ENCODE results near the gene SEMA5A. TPM values are rescaled to one million over a fixed set of nuclear protein-coding genes. Genes with fewer than 3 reads are reported as not detected.

SEMA5A gene, protein sequence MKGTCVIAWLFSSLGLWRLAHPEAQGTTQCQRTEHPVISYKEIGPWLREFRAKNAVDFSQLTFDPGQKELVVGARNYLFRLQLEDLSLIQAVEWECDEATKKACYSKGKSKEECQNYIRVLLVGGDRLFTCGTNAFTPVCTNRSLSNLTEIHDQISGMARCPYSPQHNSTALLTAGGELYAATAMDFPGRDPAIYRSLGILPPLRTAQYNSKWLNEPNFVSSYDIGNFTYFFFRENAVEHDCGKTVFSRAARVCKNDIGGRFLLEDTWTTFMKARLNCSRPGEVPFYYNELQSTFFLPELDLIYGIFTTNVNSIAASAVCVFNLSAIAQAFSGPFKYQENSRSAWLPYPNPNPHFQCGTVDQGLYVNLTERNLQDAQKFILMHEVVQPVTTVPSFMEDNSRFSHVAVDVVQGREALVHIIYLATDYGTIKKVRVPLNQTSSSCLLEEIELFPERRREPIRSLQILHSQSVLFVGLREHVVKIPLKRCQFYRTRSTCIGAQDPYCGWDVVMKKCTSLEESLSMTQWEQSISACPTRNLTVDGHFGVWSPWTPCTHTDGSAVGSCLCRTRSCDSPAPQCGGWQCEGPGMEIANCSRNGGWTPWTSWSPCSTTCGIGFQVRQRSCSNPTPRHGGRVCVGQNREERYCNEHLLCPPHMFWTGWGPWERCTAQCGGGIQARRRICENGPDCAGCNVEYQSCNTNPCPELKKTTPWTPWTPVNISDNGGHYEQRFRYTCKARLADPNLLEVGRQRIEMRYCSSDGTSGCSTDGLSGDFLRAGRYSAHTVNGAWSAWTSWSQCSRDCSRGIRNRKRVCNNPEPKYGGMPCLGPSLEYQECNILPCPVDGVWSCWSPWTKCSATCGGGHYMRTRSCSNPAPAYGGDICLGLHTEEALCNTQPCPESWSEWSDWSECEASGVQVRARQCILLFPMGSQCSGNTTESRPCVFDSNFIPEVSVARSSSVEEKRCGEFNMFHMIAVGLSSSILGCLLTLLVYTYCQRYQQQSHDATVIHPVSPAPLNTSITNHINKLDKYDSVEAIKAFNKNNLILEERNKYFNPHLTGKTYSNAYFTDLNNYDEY
- total RNA-seq = 2.5 TPM
- 1.2 TPM for polyA plus RNA-seq
- long read RNA-seq, donor 1 = 0 reads
- long read RNA-seq, donor 2 = 0 reads
- long read RNA-seq, donor 3 = 0 reads
- long read RNA-seq, donor 4 = 0 reads
- long read RNA-seq, donor 5 = 0 reads
- long read RNA-seq, donor 6 = 0 reads
- long read RNA-seq, donor 7 = 0 reads
- long read RNA-seq, donor 8 = 0 reads
- long read RNA-seq, donor 9 = 0 reads
- long read RNA-seq, donor 10 = 0 reads

DNA sequence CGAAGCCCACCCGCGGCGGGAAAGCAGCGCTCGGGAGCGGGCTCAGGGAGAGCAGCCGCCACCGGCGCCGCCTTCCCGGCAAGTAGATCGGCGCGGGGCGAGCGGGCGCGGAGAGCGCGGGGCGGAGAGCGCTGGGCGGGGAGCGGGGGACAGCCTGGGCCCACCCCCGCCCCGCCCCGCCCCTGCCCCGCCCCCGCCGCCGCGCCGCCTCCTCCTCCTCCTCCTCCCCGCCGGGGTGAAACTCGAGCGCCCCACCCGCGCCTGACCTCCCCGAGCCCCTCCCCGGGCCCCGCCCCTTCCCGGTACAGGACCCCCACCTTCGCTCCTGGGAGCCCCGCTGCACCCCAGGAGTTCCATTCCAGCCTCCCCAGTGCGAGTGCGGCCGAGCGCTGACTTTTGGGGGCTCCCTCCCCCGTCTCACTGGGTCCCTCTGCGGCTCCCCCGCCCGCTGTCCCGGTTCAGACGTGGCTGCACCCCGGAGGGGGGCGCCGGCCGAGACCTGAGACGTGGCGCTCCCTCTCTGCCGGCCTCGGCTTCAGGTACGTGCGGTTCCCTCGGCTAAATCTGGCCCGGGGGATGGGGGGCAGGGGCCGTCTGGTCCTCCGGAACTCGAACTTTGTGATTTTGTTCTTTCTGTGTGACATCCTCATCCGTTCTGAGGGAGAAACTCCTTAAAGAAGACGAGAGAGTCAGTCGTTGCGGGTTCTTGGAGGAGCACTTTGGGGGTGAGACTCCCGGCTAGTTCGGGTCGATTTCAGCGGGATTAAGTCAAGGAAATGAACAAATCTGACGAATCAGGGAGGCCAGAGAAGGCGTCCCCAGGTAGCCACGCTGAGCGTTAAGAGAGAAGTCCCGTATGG, at the start of gene SEMA5A:
SEMA5A (minus strand) TSS at position 84 of the 860 bp plus-strand sequence. CDS start 166,129 bp downstream, outside the sequence.
- Histone ChIP-seq H3K9me3 (ENCODE audit: control insufficient read depth in 2 of 2, insufficient read depth in 1 of 2, low read length in 1 of 2) (peaks cover 0 to 1% of the 10 kb centered on the region in 2 donors), H3K27me3 (ENCODE audit: control insufficient read depth in 2 of 2, insufficient read depth in 1 of 2, low read length in 1 of 2) (peaks cover 30 to 38% of the 10 kb centered on the region in 2 donors), H3K4me1 (ENCODE audit: control insufficient read depth in 2 of 2, insufficient read depth in 2 of 2, low read length in 2 of 2) (peaks cover 0 to 5% of the 10 kb centered on the region in 2 donors), H3K36me3 (ENCODE audit: control insufficient read depth in 2 of 2, insufficient read depth in 2 of 2, low read length in 1 of 2) (no peaks in the 10 kb centered on the region), H3K27ac (ENCODE audit: low read depth in 1 of 2, low read length in 1 of 2) (peak within 1 kb of the TSS; percentile 15 to 62), H3K4me3 (ENCODE audit: low read length in 2 of 2) (peak within 1 kb of the TSS; percentile 37 to 44)
- 5% methylated on average over 80 of the region's 84 CpGs for WGBS
- DNase-seq (ENCODE audit: low read depth in 6 of 9, low spot score in 9 of 9) = peak in 2 of 9 donors; percentile 6 to 15

- H3K27ac ChIP-seq (ENCODE audit: low read depth in 1 of 2, low read length in 1 of 2) = no peak overlapping the region
Measured at GRCh38 chr5:9594913-9595312, 49.0 kb upstream of the SEMA5A start.

DNA sequence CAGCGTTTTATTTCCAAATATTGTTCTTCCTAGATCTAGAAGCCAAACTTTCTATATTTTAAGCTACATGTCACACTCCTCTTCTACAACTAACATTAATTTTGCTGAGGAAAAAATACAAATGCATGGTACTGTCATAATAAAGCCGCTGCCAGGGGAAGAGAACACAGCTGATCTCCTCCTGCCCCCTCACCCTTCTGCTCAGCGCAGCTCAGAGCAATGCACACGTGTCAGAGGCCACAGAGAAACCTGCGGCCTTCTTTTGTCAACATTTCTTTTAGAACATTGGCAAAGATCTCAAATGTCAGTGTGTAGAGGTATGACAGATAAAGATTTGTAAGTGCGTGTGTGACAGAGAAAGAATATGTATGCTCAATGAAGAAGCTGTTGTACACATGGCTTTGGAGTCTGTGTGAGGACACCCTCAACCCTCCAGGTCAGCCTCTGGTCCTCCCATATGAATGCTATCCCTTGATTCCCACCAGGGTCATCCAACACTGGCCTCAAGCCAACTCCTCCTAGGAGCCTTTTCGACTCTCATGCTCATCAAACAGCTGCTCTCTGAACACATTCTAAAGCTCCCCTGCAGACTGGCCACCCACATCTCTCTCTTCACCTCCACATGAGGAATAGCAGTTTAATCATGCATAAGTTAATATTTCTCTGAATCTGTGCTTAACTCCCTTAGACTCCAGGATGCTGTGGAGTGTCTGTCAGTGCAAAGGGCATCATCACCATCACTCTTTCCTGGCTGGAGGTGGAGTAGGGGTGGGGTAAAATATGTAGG, 43.4 kb upstream of the SEMA5A start:
- Histone ChIP-seq H3K9me3 (ENCODE audit: control insufficient read depth in 2 of 2, insufficient read depth in 1 of 2, low read length in 1 of 2) (no peaks in the 10 kb centered on the region), H3K4me3 (ENCODE audit: low read length in 2 of 2) (no peak overlapping the region), H3K27me3 (ENCODE audit: control insufficient read depth in 2 of 2, insufficient read depth in 1 of 2, low read length in 1 of 2) (no peaks in the 10 kb centered on the region), H3K27ac (ENCODE audit: low read depth in 1 of 2, low read length in 1 of 2) (no peak overlapping the region), H3K36me3 (ENCODE audit: control insufficient read depth in 2 of 2, insufficient read depth in 2 of 2, low read length in 1 of 2) (no peaks in the 10 kb centered on the region), H3K4me1 (ENCODE audit: control insufficient read depth in 2 of 2, insufficient read depth in 2 of 2, low read length in 2 of 2) (no peaks in the 10 kb centered on the region)
- WGBS = 88% methylated on average over 7 of the region's 7 CpGs
- no peak for DNase-seq (ENCODE audit: low read depth in 6 of 9, low spot score in 9 of 9)

More at GRCh38 chr5:9594913-9595312, 49.0 kb upstream of the SEMA5A start:
- no peaks in the 10 kb centered on the region for H3K4me1 ChIP-seq (ENCODE audit: control insufficient read depth in 2 of 2, insufficient read depth in 2 of 2, low read length in 2 of 2)
- no peaks in the 10 kb centered on the region for H3K36me3 ChIP-seq (ENCODE audit: control insufficient read depth in 2 of 2, insufficient read depth in 2 of 2, low read length in 1 of 2)
- H3K4me3 ChIP-seq (ENCODE audit: low read length in 2 of 2) = no peak overlapping the region
- DNase-seq (ENCODE audit: low read depth in 6 of 9, low spot score in 9 of 9) = no peak
- no peaks in the 10 kb centered on the region for H3K9me3 ChIP-seq (ENCODE audit: control insufficient read depth in 2 of 2, insufficient read depth in 1 of 2, low read length in 1 of 2)
- H3K27me3 ChIP-seq (ENCODE audit: control insufficient read depth in 2 of 2, insufficient read depth in 1 of 2, low read length in 1 of 2) = no peaks in the 10 kb centered on the region

DNA sequence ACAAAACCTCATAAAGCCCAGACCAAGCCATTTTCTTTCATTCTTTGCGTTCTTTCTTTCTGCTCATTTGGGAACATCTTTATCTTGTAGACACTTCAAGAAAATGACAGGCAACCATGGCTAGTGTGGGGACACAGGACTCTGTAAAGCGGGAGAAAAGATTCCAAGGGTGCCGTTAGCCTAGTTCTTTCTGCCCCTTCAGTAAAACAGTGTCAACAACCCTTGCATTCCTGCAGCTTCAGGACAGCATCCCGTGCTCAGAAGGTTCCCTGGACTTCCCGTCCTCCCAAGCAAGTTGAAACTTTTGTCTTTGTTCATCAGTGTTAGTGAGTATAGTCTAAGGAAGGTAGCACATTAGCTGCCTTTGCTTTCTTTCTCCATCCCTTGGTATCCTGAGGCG, 42.4 kb upstream of the SEMA5A start:
- H3K4me1 ChIP-seq (ENCODE audit: control insufficient read depth in 2 of 2, insufficient read depth in 2 of 2, low read length in 2 of 2) = no peaks in the 10 kb centered on the region
- H3K4me3 ChIP-seq (ENCODE audit: low read length in 2 of 2) = no peak overlapping the region
- H3K27me3 ChIP-seq (ENCODE audit: control insufficient read depth in 2 of 2, insufficient read depth in 1 of 2, low read length in 1 of 2) = no peaks in the 10 kb centered on the region
- H3K36me3 ChIP-seq (ENCODE audit: control insufficient read depth in 2 of 2, insufficient read depth in 2 of 2, low read length in 1 of 2) = no peaks in the 10 kb centered on the region
- H3K27ac ChIP-seq (ENCODE audit: low read depth in 1 of 2, low read length in 1 of 2) = no peak overlapping the region
- WGBS = 66% methylated on average over 6 of the region's 6 CpGs
- H3K9me3 ChIP-seq (ENCODE audit: control insufficient read depth in 2 of 2, insufficient read depth in 1 of 2, low read length in 1 of 2) = no peaks in the 10 kb centered on the region
- DNase-seq (ENCODE audit: low read depth in 6 of 9, low spot score in 9 of 9) = no peak

DNA sequence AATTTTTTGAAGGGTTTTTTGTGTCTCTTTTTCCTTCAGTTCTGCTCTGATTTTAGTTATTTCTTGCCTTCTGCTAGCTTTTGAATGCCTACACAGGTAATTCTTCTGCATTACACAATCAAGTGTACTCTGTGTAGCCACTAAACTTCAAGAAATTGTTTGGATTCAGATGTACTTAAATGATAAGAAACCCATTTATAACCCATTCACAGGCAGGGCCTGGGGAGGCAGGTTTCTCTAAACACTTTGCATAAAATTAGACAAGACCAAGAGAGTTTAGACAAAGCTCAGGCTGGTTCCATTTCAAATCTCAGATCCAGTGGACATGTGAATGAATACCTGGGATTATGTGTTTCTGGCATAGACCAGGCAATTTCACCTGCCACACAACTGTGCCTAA, 41.3 kb upstream of the SEMA5A start:
- Histone ChIP-seq H3K27me3 (ENCODE audit: control insufficient read depth in 2 of 2, insufficient read depth in 1 of 2, low read length in 1 of 2) (no peaks in the 10 kb centered on the region), H3K27ac (ENCODE audit: low read depth in 1 of 2, low read length in 1 of 2) (no peak overlapping the region), H3K36me3 (ENCODE audit: control insufficient read depth in 2 of 2, insufficient read depth in 2 of 2, low read length in 1 of 2) (no peaks in the 10 kb centered on the region), H3K4me3 (ENCODE audit: low read length in 2 of 2) (no peak overlapping the region), H3K4me1 (ENCODE audit: control insufficient read depth in 2 of 2, insufficient read depth in 2 of 2, low read length in 2 of 2) (no peaks in the 10 kb centered on the region), H3K9me3 (ENCODE audit: control insufficient read depth in 2 of 2, insufficient read depth in 1 of 2, low read length in 1 of 2) (no peaks in the 10 kb centered on the region)
- no peak for DNase-seq (ENCODE audit: low read depth in 6 of 9, low spot score in 9 of 9)

- no peak for DNase-seq (ENCODE audit: low read depth in 6 of 9, low spot score in 9 of 9)
- H3K36me3 ChIP-seq (ENCODE audit: control insufficient read depth in 2 of 2, insufficient read depth in 2 of 2, low read length in 1 of 2) = no peaks in the 10 kb centered on the region
- no peak overlapping the region for H3K4me3 ChIP-seq (ENCODE audit: low read length in 2 of 2)
- H3K4me1 ChIP-seq (ENCODE audit: control insufficient read depth in 2 of 2, insufficient read depth in 2 of 2, low read length in 2 of 2) = no peaks in the 10 kb centered on the region
- WGBS = 83% methylated on average over 2 of the region's 2 CpGs
- H3K27me3 ChIP-seq (ENCODE audit: control insufficient read depth in 2 of 2, insufficient read depth in 1 of 2, low read length in 1 of 2) = no peaks in the 10 kb centered on the region
- H3K27ac ChIP-seq (ENCODE audit: low read depth in 1 of 2, low read length in 1 of 2) = no peak overlapping the region
- H3K9me3 ChIP-seq (ENCODE audit: control insufficient read depth in 2 of 2, insufficient read depth in 1 of 2, low read length in 1 of 2) = no peaks in the 10 kb centered on the region
Measured at GRCh38 chr5:9582406-9582805, 36.5 kb upstream of the SEMA5A start.

GRCh38 chr5:9573796-9574195, 27.9 kb upstream of the SEMA5A start:
- no peaks in the 10 kb centered on the region for H3K36me3 ChIP-seq (ENCODE audit: control insufficient read depth in 2 of 2, insufficient read depth in 2 of 2, low read length in 1 of 2)
- no peaks in the 10 kb centered on the region for H3K4me1 ChIP-seq (ENCODE audit: control insufficient read depth in 2 of 2, insufficient read depth in 2 of 2, low read length in 2 of 2)
- no peaks in the 10 kb centered on the region for H3K9me3 ChIP-seq (ENCODE audit: control insufficient read depth in 2 of 2, insufficient read depth in 1 of 2, low read length in 1 of 2)
- no peak for DNase-seq (ENCODE audit: low read depth in 6 of 9, low spot score in 9 of 9)
- WGBS = 90% methylated on average over 6 of the region's 6 CpGs
- no peak overlapping the region for H3K27ac ChIP-seq (ENCODE audit: low read depth in 1 of 2, low read length in 1 of 2)
- H3K27me3 ChIP-seq (ENCODE audit: control insufficient read depth in 2 of 2, insufficient read depth in 1 of 2, low read length in 1 of 2) = no peaks in the 10 kb centered on the region
- no peak overlapping the region for H3K4me3 ChIP-seq (ENCODE audit: low read length in 2 of 2)

DNA sequence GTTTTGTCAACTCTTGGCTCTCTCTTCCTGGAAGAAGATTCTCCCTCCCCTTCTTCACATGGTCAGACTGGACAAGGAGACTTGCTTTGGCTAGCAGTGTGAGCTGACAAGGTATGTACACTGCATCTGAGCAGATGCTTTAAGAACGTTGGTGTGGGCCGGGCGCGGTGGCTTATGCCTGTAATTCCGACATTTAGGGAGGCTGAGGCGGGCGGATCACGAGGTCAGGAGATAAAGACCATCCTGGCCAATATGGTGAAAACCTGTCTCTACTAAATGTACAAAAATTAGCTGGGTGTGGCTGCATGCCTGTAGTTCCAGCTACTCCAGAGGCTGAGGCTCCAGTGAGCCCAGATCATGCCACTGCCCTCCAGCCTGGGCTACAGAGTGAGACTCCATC, 26.4 kb upstream of the SEMA5A start:
- Histone ChIP-seq H3K27me3 (ENCODE audit: control insufficient read depth in 2 of 2, insufficient read depth in 1 of 2, low read length in 1 of 2) (no peaks in the 10 kb centered on the region), H3K4me1 (ENCODE audit: control insufficient read depth in 2 of 2, insufficient read depth in 2 of 2, low read length in 2 of 2) (no peaks in the 10 kb centered on the region), H3K36me3 (ENCODE audit: control insufficient read depth in 2 of 2, insufficient read depth in 2 of 2, low read length in 1 of 2) (no peaks in the 10 kb centered on the region), H3K27ac (ENCODE audit: low read depth in 1 of 2, low read length in 1 of 2) (no peak overlapping the region), H3K9me3 (ENCODE audit: control insufficient read depth in 2 of 2, insufficient read depth in 1 of 2, low read length in 1 of 2) (no peaks in the 10 kb centered on the region), H3K4me3 (ENCODE audit: low read length in 2 of 2) (no peak overlapping the region)
- WGBS = 94% methylated on average over 8 of the region's 8 CpGs
- DNase-seq (ENCODE audit: low read depth in 6 of 9, low spot score in 9 of 9) = no peak

Measured in thymus (tissue), 14 donors.